H9 (cell line): Measurements from ENCODE around the gene DMD. TPM values are rescaled to one million over a fixed set of nuclear protein-coding genes. Genes with fewer than 3 reads are reported as not detected.

ENCODE experiments used
- DNase-seq: peaks from one replicate; pipeline ENCODE4 v3.0.0-alpha.2; 2017
- H2AFZ ChIP-seq: one replicate; pipeline ENCODE4 v1.6.1; 2013; ENCODE audit warnings: mild to moderate bottlenecking, low read length, control low read depth, moderate library complexity
- H2AK5ac ChIP-seq: 2 replicates; pipeline ENCODE4 v1.6.1; 2013; ENCODE audit warnings: low read length, control low read depth, mixed read lengths; ENCODE audit not compliant: insufficient read length
- H2BK120ac ChIP-seq: one replicate; pipeline ENCODE4 v1.6.1; 2013; ENCODE audit warnings: low read depth, mild to moderate bottlenecking, low read length, control low read depth, inconsistent platforms; ENCODE audit not compliant: poor library complexity, severe bottlenecking
- H2BK12ac ChIP-seq: 2 replicates; pipeline ENCODE4 v1.6.1; 2013; ENCODE audit warnings: low read length, control low read depth, mixed read lengths, low read depth; ENCODE audit not compliant: insufficient read length
- H2BK15ac ChIP-seq: 2 replicates; pipeline ENCODE4 v1.6.1; 2013; ENCODE audit warnings: low read depth, low read length, control low read depth
- H2BK20ac ChIP-seq: one replicate; pipeline ENCODE4 v1.6.1; 2013; ENCODE audit warnings: low read depth, mild to moderate bottlenecking, low read length, control low read depth, inconsistent platforms; ENCODE audit not compliant: poor library complexity, severe bottlenecking
- H2BK5ac ChIP-seq: 2 replicates; pipeline ENCODE4 v1.6.1; 2013; ENCODE audit warnings: low read length, control low read depth, mixed read lengths; ENCODE audit not compliant: insufficient read length
- H3K14ac ChIP-seq: 2 replicates; pipeline ENCODE4 v1.6.1; 2013; ENCODE audit warnings: low read length, control low read depth; ENCODE audit not compliant: insufficient read depth
- H3K18ac ChIP-seq: 2 replicates; pipeline ENCODE4 v1.6.1; 2013; ENCODE audit warnings: low read depth, mild to moderate bottlenecking, mixed read lengths, low read length, control low read depth; ENCODE audit not compliant: insufficient read length
- H3K23ac ChIP-seq: 2 replicates; pipeline ENCODE4 v1.6.1; 2013; ENCODE audit warnings: low read length, control low read depth, mixed read lengths, low read depth; ENCODE audit not compliant: insufficient read length
- H3K23me2 ChIP-seq: 2 replicates; pipeline ENCODE4 v1.6.1; 2013; ENCODE audit warnings: low read depth, mild to moderate bottlenecking, mixed read lengths, low read length, control low read depth; ENCODE audit not compliant: insufficient read length, poor library complexity, severe bottlenecking
- H3K27ac ChIP-seq: 2 replicates; pipeline ENCODE4 v1.5.1; 2013; ENCODE audit warnings: low read length, control low read depth, mixed read lengths, low read depth; ENCODE audit not compliant: insufficient read length
- H3K27me3 ChIP-seq: 2 replicates; pipeline ENCODE4 v1.6.1; 2013; ENCODE audit warnings: low read length, control low read depth, inconsistent platforms; ENCODE audit not compliant: insufficient read depth
- H3K4ac ChIP-seq: 2 replicates; pipeline ENCODE4 v1.6.1; 2013; ENCODE audit warnings: low read depth, mild to moderate bottlenecking, control low read depth, inconsistent platforms, low read length, moderate library complexity
- H3K4me1 ChIP-seq: 2 replicates; pipeline ENCODE4 v1.6.1; 2013; ENCODE audit warnings: low read length, control low read depth, inconsistent platforms; ENCODE audit not compliant: insufficient read depth
- H3K4me2 ChIP-seq: 2 replicates; pipeline ENCODE4 v1.6.1; 2013; ENCODE audit warnings: low read length, control low read depth, mixed read lengths; ENCODE audit not compliant: insufficient read length, insufficient read depth
- H3K56ac ChIP-seq: 2 replicates; pipeline ENCODE4 v1.6.1; 2013; ENCODE audit warnings: low read depth, mild to moderate bottlenecking, mixed read lengths, low read length, control low read depth; ENCODE audit not compliant: insufficient read length
- H3K79me1 ChIP-seq: 2 replicates; pipeline ENCODE4 v1.6.1; 2013; ENCODE audit warnings: low read depth, mild to moderate bottlenecking, moderate library complexity, low read length, control low read depth, inconsistent platforms; ENCODE audit not compliant: insufficient read depth, poor library complexity, severe bottlenecking
- H3K79me2 ChIP-seq: 2 replicates; pipeline ENCODE4 v1.6.1; 2013; ENCODE audit warnings: low read length, control low read depth, inconsistent platforms; ENCODE audit not compliant: insufficient read depth
- H3K9ac ChIP-seq: 2 replicates; pipeline ENCODE4 v1.6.1; 2013; ENCODE audit warnings: low read length, control low read depth, mixed read lengths; ENCODE audit not compliant: insufficient read length; ENCODE audit errors: extremely low read depth
- H3K9me3 ChIP-seq: one replicate; pipeline ENCODE4 v1.6.1; 2013; ENCODE audit warnings: low read depth, low read length, inconsistent platforms; ENCODE audit not compliant: control insufficient read depth
- H3T11ph ChIP-seq: one replicate; pipeline ENCODE4 v1.6.1; 2013; ENCODE audit warnings: mild to moderate bottlenecking, low read length, control low read depth, inconsistent platforms
- H4K20me1 ChIP-seq: one replicate; pipeline ENCODE4 v1.6.1; 2013; ENCODE audit not compliant: control insufficient read depth, insufficient read length, insufficient read depth
- H4K5ac ChIP-seq: 2 replicates; pipeline ENCODE4 v1.6.1; 2013; ENCODE audit warnings: low read depth, mild to moderate bottlenecking, mixed read lengths, low read length, control low read depth; ENCODE audit not compliant: insufficient read length
- H4K8ac ChIP-seq: replicated peaks from 2 replicates; pipeline ENCODE4 v1.6.1; 2013; ENCODE audit warnings: low read length, control low read depth, mixed read lengths, low read depth; ENCODE audit not compliant: insufficient read length
- H4K91ac ChIP-seq: 2 replicates; pipeline ENCODE4 v1.6.1; 2013; ENCODE audit warnings: low read depth, mild to moderate bottlenecking, moderate library complexity, mixed read lengths, low read length, control low read depth; ENCODE audit not compliant: insufficient read length
- H3K27ac Mint-ChIP-seq, 3 experiments: 2 replicates in 2 of 3; 3 replicates in 1 of 3; pipeline ENCODE4 v1.8.0; 2020 to 2021; ENCODE audit warnings: mixed read lengths in 3 of 3, mild to moderate bottlenecking in 1 of 3, moderate library complexity in 1 of 3
- H3K27me3 Mint-ChIP-seq: 2 replicates; pipeline ENCODE4 v1.8.0; 2021; ENCODE audit warnings: low read depth, mild to moderate bottlenecking, moderate library complexity, mixed read lengths
- H3K36me3 Mint-ChIP-seq, 3 experiments: 2 replicates in 2 of 3; 3 replicates in 1 of 3; pipeline ENCODE4 v1.8.0; 2020 to 2021; ENCODE audit warnings: low read depth in 3 of 3, mixed read lengths in 3 of 3; ENCODE audit not compliant: insufficient read depth in 1 of 3
- H3K4me1 Mint-ChIP-seq, 2 experiments: 2 replicates each; pipeline ENCODE4 v1.8.0; 2020; ENCODE audit warnings: mixed read lengths in 2 of 2
- H3K4me3 Mint-ChIP-seq, 2 experiments: 2 replicates in 1 of 2; 3 replicates in 1 of 2; pipeline ENCODE4 v1.8.0; 2020 to 2021; ENCODE audit warnings: mild to moderate bottlenecking in 2 of 2, mixed read lengths in 2 of 2, moderate library complexity in 1 of 2
- H3K9me3 Mint-ChIP-seq, 2 experiments: 2 replicates in 1 of 2; 3 replicates in 1 of 2; pipeline ENCODE4 v1.8.0; 2020; ENCODE audit warnings: mild to moderate bottlenecking in 2 of 2, mixed read lengths in 2 of 2, moderate library complexity in 1 of 2
- CTCF ChIP-seq: fragments of 200-600 bp; sonication (generic); conservative IDR thresholded peaks from 3 replicates; pipeline ENCODE4 v1.8.0; 2021; ENCODE audit warnings: antibody characterized with exemption, mild to moderate bottlenecking
- WGBS: extraction: QIAGEN DNeasy Blood & Tissue Kit; methylation state at CpG from one replicate; pipeline ENCODE4 v1.1.7; 2013; ENCODE audit warnings: missing lambda C conversion rate, low lambda C conversion rate, mixed read lengths; ENCODE audit not compliant: insufficient read length; ENCODE audit errors: extremely low coverage; 5-methylcytosine and 5-hydroxymethylcytosine counted together
- total RNA-seq: library from RNA; stranded (reverse); gene quantifications from 2 replicates; pipeline ENCODE4 v1.2.1, GENCODE V29; 2021

The DMD gene
- total RNA-seq, 1 experiment from 2014 or later, result 3.8 TPM

DNA sequence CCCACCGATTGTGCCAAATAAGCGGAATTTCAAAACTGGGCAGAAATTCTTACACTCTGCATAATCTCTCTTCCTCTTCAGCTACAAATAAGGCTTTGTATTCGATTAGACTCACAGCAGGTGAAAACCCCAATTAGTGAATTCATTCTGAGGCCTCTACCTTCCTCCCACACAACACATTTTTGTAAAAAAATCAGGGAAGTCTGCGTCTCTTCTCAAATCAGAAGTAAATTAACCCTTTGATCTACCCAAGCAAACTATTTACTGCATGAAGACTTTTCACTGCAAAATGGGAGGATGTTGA lies 1938.9 kb downstream of the DMD start:
- Histone ChIP-seq H3K23ac (no peak overlapping the region), H2AFZ (no peak overlapping the region), H3K23me2 (no peaks in the 10 kb centered on the region), H2BK120ac (no peak overlapping the region), H2BK20ac (no peak overlapping the region), H4K91ac (no peak overlapping the region), H4K20me1 (no peaks in the 10 kb centered on the region), H2BK15ac (no peak overlapping the region), H3K27ac (no peak overlapping the region), H3K4me1 (no peaks in the 10 kb centered on the region), H4K5ac (no peak overlapping the region), H3K27me3 (no peaks in the 10 kb centered on the region), H3K4me2 (no peak overlapping the region), H3K4ac (no peak overlapping the region), H3K9ac (no peak overlapping the region), H3K9me3 (no peaks in the 10 kb centered on the region), H3K79me2 (no peaks in the 10 kb centered on the region), H3K56ac (no peak overlapping the region), H3K18ac (no peak overlapping the region), H2AK5ac (no peak overlapping the region), H4K8ac (no peak overlapping the region), H3K14ac (no peak overlapping the region), H3K79me1 (no peaks in the 10 kb centered on the region), H2BK12ac (no peak overlapping the region), H2BK5ac (no peak overlapping the region), H3T11ph (no peak overlapping the region)
- H3K27me3 Mint-ChIP-seq, result no peaks in the 10 kb centered on the region
- H3K36me3 Mint-ChIP-seq, result peaks cover 0 to 2% (median 0%) of the 10 kb centered on the region in 3 experiments; a peak in 1 of 7 replicates
- H3K4me3 Mint-ChIP-seq, result no peak overlapping the region
- no CpG with 5 or more reads among the region's 4 CpGs for WGBS
- H3K9me3 Mint-ChIP-seq, result peaks cover 53 to 68% of the 10 kb centered on the region in 2 experiments
- peaks cover 12 to 22% of the 10 kb centered on the region in 2 experiments for H3K4me1 Mint-ChIP-seq
- no peak overlapping the region for H3K27ac Mint-ChIP-seq
- TF ChIP-seq CTCF, result no peak
- DNase-seq, result no peak
